Left ventricle myocardium inferior (tissue), 1 donor: ENCODE data around the gene SLC25A33. TPM values are rescaled to one million over a fixed set of nuclear protein-coding genes. Genes with fewer than 3 reads are reported as not detected.

Experiments
- DNase-seq: peaks from one replicate; pipeline ENCODE4 v3.0.0-alpha.2; 2020
- H3K27ac ChIP-seq: fragments of 200-600 bp; replicated peaks from 2 replicates; pipeline ENCODE4 v1.8.0; 2021
- H3K27me3 ChIP-seq: fragments of 200-600 bp; 2 replicates; pipeline ENCODE4 v1.8.0; 2021; ENCODE audit warnings: low read depth
- H3K36me3 ChIP-seq: fragments of 200-600 bp; 2 replicates; pipeline ENCODE4 v1.8.0; 2021
- H3K4me1 ChIP-seq: fragments of 200-600 bp; 2 replicates; pipeline ENCODE4 v1.8.0; 2021
- H3K4me3 ChIP-seq: fragments of 200-600 bp; 2 replicates; pipeline ENCODE4 v1.8.0; 2021; ENCODE audit warnings: mild to moderate bottlenecking, moderate library complexity
- H3K9me3 ChIP-seq: fragments of 200-600 bp; replicated peaks from 2 replicates; pipeline ENCODE4 v1.8.0; 2021
- intact Hi-C: fragments of 100-400 bp; cut with micrococcal nuclease; formaldehyde crosslinking; loops from one replicate; pipeline ENCODE4 v1.11.0; 2022
- total RNA-seq: library from RNA; stranded (reverse); fragmentation: NEBNext Ultra II Directional; extraction: Animal tissue kit (Norgen Biotek cat#: 25700); gene quantifications from one replicate; pipeline ENCODE4 v1.2.1, GENCODE V29; 2021
- TF ChIP-seq, protein P1 (sequence below): fragments of 200-600 bp; IDR thresholded peaks from 2 replicates; pipeline ENCODE4 v1.8.0; 2021; ENCODE audit warnings: antibody characterized with exemption, mild to moderate bottlenecking, borderline replicate concordance
- donor health status: DM: no; HTN: yes; CAD: no; lungs with severe emphysema.

SLC25A33 gene
- total RNA-seq, 1 donor from 2014 or later = 6.2 TPM

DNA sequence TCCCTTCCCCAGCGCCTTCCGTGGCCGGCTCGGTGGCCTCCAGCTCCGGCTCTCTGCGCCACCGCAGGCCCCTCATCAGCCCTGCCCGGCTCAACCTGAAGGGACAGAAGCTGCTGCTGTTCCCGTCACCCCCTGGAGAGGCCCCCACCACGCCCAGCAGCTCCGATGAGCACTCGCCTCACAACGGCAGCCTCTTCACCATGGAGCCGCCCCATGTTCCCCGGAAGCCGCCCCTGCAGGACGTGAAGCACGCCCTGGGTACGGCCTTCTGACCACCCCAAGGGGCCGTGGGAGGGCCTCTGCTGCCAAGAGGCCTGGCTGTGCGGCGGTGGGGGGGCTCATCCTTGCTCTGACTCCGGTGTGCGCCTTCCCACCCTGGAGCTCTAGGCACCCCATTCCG, 71.3 kb downstream of the SLC25A33 start:
- Histone ChIP-seq H3K4me1 (peaks cover 23% of the 10 kb centered on the region), H3K27me3 (no peaks in the 10 kb centered on the region), H3K36me3 (peaks cover 53% of the 10 kb centered on the region), H3K9me3 (no peaks in the 10 kb centered on the region), H3K27ac (no peak overlapping the region), H3K4me3 (no peak overlapping the region)
- DNase-seq = no peak
- TF ChIP-seq, protein P1, sequence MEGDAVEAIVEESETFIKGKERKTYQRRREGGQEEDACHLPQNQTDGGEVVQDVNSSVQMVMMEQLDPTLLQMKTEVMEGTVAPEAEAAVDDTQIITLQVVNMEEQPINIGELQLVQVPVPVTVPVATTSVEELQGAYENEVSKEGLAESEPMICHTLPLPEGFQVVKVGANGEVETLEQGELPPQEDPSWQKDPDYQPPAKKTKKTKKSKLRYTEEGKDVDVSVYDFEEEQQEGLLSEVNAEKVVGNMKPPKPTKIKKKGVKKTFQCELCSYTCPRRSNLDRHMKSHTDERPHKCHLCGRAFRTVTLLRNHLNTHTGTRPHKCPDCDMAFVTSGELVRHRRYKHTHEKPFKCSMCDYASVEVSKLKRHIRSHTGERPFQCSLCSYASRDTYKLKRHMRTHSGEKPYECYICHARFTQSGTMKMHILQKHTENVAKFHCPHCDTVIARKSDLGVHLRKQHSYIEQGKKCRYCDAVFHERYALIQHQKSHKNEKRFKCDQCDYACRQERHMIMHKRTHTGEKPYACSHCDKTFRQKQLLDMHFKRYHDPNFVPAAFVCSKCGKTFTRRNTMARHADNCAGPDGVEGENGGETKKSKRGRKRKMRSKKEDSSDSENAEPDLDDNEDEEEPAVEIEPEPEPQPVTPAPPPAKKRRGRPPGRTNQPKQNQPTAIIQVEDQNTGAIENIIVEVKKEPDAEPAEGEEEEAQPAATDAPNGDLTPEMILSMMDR = no peak
- intact Hi-C loops = no loop called here

- intact Hi-C loops = no loop called here
- Histone ChIP-seq H3K9me3 (no peaks in the 10 kb centered on the region), H3K27ac (no peak overlapping the region), H3K36me3 (peaks cover 53% of the 10 kb centered on the region), H3K27me3 (no peaks in the 10 kb centered on the region), H3K4me3 (no peak overlapping the region), H3K4me1 (peaks cover 18% of the 10 kb centered on the region)
- TF ChIP-seq, protein P1 = no peak
- DNase-seq = no peak
Observed at GRCh38 chr1:9611716-9612115, 72.5 kb downstream of the SLC25A33 start.

GRCh38 chr1:9612162-9612845, 73.0 kb downstream of the SLC25A33 start:
- intact Hi-C loops = no loop called here
- DNase-seq = no peak
- Histone ChIP-seq H3K9me3 (no peaks in the 10 kb centered on the region), H3K4me1 (peaks cover 14% of the 10 kb centered on the region), H3K27ac (no peak overlapping the region), H3K27me3 (peaks cover under 1% of the 10 kb centered on the region), H3K36me3 (peaks cover 53% of the 10 kb centered on the region), H3K4me3 (no peak overlapping the region)
- TF ChIP-seq, protein P1 = no peak

DNA sequence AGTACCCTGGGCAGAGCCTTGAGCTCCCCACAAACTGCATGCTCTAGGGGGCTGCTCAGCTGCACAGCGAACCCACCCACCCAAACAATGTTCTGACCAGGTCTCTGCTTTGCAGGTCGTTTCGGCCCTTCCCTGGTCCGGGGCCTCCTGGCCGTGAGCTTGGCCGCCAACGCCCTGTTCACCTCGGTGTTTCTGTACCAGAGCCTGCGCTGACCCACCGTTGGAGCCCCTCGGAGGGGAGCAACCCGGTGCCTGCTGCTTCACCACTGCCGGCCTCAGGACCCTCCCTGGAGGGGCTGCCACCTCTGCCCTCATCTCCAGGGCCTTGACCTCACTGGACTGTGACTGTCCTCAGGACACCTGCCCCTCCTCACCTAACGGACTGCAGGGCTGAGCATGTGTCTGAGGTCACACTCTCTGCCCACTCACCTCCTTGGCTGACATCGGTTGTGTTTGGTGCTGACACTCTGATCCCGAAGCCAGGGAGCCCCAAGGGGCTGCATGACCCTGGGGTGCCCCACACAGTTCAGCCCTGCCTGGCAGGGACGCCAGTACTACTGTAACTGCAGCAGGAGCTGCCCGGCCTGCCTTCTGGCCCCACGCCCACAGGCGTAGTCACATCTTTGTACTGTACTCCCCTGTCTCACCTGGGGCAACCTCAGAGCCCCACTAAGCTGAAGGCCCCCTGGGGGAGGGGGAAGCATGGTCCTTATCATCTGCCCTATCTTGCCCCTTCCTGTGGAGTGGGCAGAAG, 73.8 kb downstream of the SLC25A33 start:
- Histone ChIP-seq H3K36me3 (peaks cover 52% of the 10 kb centered on the region), H3K9me3 (no peaks in the 10 kb centered on the region), H3K4me1 (peaks cover 12% of the 10 kb centered on the region), H3K27me3 (peaks cover 8% of the 10 kb centered on the region), H3K4me3 (no peak overlapping the region), H3K27ac (no peak overlapping the region)
- intact Hi-C loops = no loop called here
- TF ChIP-seq, protein P1 = no peak
- DNase-seq = no peak

GRCh38 chr1:9613625-9614299, 74.5 kb downstream of the SLC25A33 start:
- intact Hi-C loops = no loop called here
- Histone ChIP-seq H3K9me3 (no peaks in the 10 kb centered on the region), H3K27me3 (peaks cover 15% of the 10 kb centered on the region), H3K4me1 (peaks cover 12% of the 10 kb centered on the region), H3K27ac (no peak overlapping the region), H3K4me3 (no peak overlapping the region), H3K36me3 (peaks cover 45% of the 10 kb centered on the region)
- TF ChIP-seq, protein P1 = no peak
- no peak for DNase-seq
